HL-60/S4 (cell line): ENCODE measurements around the gene C1orf159.
"Not testable (repeated sequence)": the region's sequence is repeated elsewhere in the genome, so short reads cannot be mapped to it uniquely, and the experiment has no call there.

Source experiments
- in situ Hi-C: fragments of 300-500 bp; cut with MboI; formaldehyde crosslinking; loops from 2 replicates; pipeline ENCODE4 v1.14.3; 2022; ENCODE audit warnings: low sequenced_read_pairs

Gene C1orf159

GRCh38 chr1:1069711-1070676 lies 45.9 kb downstream of the C1orf159 start:
- in situ Hi-C loops: no loop called here

GRCh38 chr1:1069056-1069710 lies 46.7 kb downstream of the C1orf159 start:
- in situ Hi-C loops: no loop called here

- in situ Hi-C loops: no loop called here
Observed at GRCh38 chr1:1068517-1069055, 47.3 kb downstream of the C1orf159 start.

GRCh38 chr1:1067860-1068516 lies 47.9 kb downstream of the C1orf159 start:
- in situ Hi-C loops: no loop called here

GRCh38 chr1:1067284-1067859 lies 48.5 kb downstream of the C1orf159 start:
- in situ Hi-C loops: no loop called here

- in situ Hi-C loops: no loop called here
Observed at GRCh38 chr1:1066403-1067283, 49.2 kb downstream of the C1orf159 start.

GRCh38 chr1:1065940-1066304 lies 50.0 kb downstream of the C1orf159 start:
- in situ Hi-C loops: not testable (repeated sequence)

- in situ Hi-C loops: no loop called here
Observed at GRCh38 chr1:1065265-1065939, 50.5 kb downstream of the C1orf159 start.

- in situ Hi-C loops: no loop called here
Observed at GRCh38 chr1:1063945-1064831, 51.7 kb downstream of the C1orf159 start.

GRCh38 chr1:1063261-1063944 lies 52.5 kb downstream of the C1orf159 start:
- in situ Hi-C loops: no loop called here

- in situ Hi-C loops: no loop called here
Observed at GRCh38 chr1:1062348-1063163, 53.3 kb downstream of the C1orf159 start.

- in situ Hi-C loops: no loop called here
Observed at GRCh38 chr1:1061682-1062345, 54.1 kb downstream of the C1orf159 start.

GRCh38 chr1:1060281-1061000 lies 55.4 kb downstream of the C1orf159 start:
- in situ Hi-C loops: no loop called here

- in situ Hi-C loops: no loop called here
Observed at GRCh38 chr1:1059494-1060280, 56.2 kb downstream of the C1orf159 start.

GRCh38 chr1:1058921-1059493 lies 56.9 kb downstream of the C1orf159 start:
- in situ Hi-C loops: no loop called here
